ENCODE measurements around the gene CCDC195.

DNA sequence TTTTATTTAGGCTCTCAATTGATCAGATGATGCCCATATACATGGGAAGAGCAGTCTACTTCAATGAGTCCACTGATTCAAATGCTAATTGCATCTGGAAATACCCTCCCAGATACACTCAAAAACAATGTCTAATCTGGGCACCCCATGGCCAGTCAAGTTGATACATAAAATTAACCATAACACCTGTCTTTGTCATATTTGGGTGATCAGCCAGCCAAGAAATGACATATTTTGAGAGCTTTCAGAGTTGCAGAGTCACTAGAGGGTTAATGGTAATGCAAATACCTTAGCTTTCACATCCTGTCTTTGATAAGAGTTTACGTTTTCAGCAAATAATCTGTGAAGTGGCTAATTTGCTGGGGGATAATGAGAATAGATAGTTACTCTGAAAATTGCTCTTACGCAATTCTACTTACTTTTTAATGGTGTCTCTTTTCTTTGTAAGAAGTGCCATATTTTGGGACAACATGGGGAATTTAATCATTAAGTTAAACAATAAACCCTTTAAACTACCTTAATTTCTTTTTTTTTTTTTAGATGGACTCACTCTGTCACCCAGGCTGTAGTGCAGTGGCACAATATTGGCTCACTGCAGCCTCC lies 49.1 kb downstream of the CCDC195 start:
- TF ChIP-seq, protein P1, sequence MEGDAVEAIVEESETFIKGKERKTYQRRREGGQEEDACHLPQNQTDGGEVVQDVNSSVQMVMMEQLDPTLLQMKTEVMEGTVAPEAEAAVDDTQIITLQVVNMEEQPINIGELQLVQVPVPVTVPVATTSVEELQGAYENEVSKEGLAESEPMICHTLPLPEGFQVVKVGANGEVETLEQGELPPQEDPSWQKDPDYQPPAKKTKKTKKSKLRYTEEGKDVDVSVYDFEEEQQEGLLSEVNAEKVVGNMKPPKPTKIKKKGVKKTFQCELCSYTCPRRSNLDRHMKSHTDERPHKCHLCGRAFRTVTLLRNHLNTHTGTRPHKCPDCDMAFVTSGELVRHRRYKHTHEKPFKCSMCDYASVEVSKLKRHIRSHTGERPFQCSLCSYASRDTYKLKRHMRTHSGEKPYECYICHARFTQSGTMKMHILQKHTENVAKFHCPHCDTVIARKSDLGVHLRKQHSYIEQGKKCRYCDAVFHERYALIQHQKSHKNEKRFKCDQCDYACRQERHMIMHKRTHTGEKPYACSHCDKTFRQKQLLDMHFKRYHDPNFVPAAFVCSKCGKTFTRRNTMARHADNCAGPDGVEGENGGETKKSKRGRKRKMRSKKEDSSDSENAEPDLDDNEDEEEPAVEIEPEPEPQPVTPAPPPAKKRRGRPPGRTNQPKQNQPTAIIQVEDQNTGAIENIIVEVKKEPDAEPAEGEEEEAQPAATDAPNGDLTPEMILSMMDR (conservative IDR thresholded peaks at IDR 0.05; ENCODE audit: low read depth, low read length): no peak
- no peak for TF ChIP-seq EZH2 (IDR thresholded peaks at IDR 0.05; ENCODE audit: low read length, unreplicated experiment)

Data from PC-3 (cell line).